Ureter (tissue), 1 donor: Measurements from ENCODE around the gene CDK11A. TPM values are rescaled to one million over a fixed set of nuclear protein-coding genes. Genes with fewer than 3 reads are reported as not detected.
A peak's percentile ranks its signal among the peaks of the same experiment; 100 is the strongest.
"Not testable (repeated sequence)": the region's sequence is repeated elsewhere in the genome, so short reads cannot be mapped to it uniquely, and the experiment has no call there.

Experiments
- DNase-seq: peaks from one replicate; pipeline ENCODE4 v3.0.0-alpha.2; 2020; ENCODE audit warnings: low spot score
- total RNA-seq: library from RNA; stranded (reverse); gene quantifications from one replicate; pipeline ENCODE4 v1.2.4, GENCODE V29; 2023
- donor health status: DM: yes; HTN: yes; CAD: no.

CDK11A gene
- total RNA-seq, 1 donor from 2014 or later = 34.0 TPM

GRCh38 chr1:1726088-1726487 lies 1.9 kb upstream of the CDK11A start:
- DNase-seq = not testable (repeated sequence)

- no peak for DNase-seq
Observed at GRCh38 chr1:1721201-1721600, 3.0 kb downstream of the CDK11A start.

GRCh38 chr1:1715109-1715883 lies 8.9 kb downstream of the CDK11A start:
- not testable (repeated sequence) for DNase-seq

GRCh38 chr1:1707897-1708296 lies 16.3 kb downstream of the CDK11A start:
- DNase-seq = not testable (repeated sequence)

- DNase-seq = not testable (repeated sequence)
Observed at GRCh38 chr1:1707241-1707640, 16.9 kb downstream of the CDK11A start.

GRCh38 chr1:1705623-1706022 lies 18.5 kb downstream of the CDK11A start:
- not testable (repeated sequence) for DNase-seq

GRCh38 chr1:1704284-1704957 lies 19.7 kb downstream of the CDK11A start:
- DNase-seq = not testable (repeated sequence)

- no peak for DNase-seq
Observed at GRCh38 chr1:1703796-1704195, 20.4 kb downstream of the CDK11A start.

GRCh38 chr1:1702506-1702905 lies 21.7 kb downstream of the CDK11A start:
- not testable (repeated sequence) for DNase-seq

GRCh38 chr1:1700557-1700956 lies 23.6 kb downstream of the CDK11A start:
- not testable (repeated sequence) for DNase-seq

GRCh38 chr1:1700067-1700466 lies 24.1 kb downstream of the CDK11A start:
- DNase-seq = not testable (repeated sequence)

GRCh38 chr1:1699061-1699460 lies 25.1 kb downstream of the CDK11A start:
- DNase-seq = not testable (repeated sequence)

GRCh38 chr1:1697358-1698183 lies 26.6 kb downstream of the CDK11A start:
- not testable (repeated sequence) for DNase-seq

GRCh38 chr1:1696431-1697357 lies 27.5 kb downstream of the CDK11A start:
- DNase-seq = not testable (repeated sequence)

- DNase-seq = peak; percentile 91
Observed at GRCh38 chr1:1692714-1693647, 31.2 kb downstream of the CDK11A start, which contains the start of gene SLC35E2B. Gene SLC35E2B (minus strand): TSS chr1:1692795. CDS start chr1:1676699, 16,096 bp downstream.

GRCh38 chr1:1692324-1692713 lies 31.8 kb downstream of the CDK11A start:
- DNase-seq = not testable (repeated sequence)

- DNase-seq = not testable (repeated sequence)
Observed at GRCh38 chr1:1691443-1691842, 32.7 kb downstream of the CDK11A start.

- not testable (repeated sequence) for DNase-seq
Observed at GRCh38 chr1:1689526-1689925, 34.6 kb downstream of the CDK11A start.

GRCh38 chr1:1687846-1688245 lies 36.3 kb downstream of the CDK11A start:
- DNase-seq = no peak
